Glutamatergic neuron (in vitro differentiated cells): ENCODE data around the gene INO80D. TPM values are rescaled to one million over a fixed set of nuclear protein-coding genes. Genes with fewer than 3 reads are reported as not detected.
"Not testable (repeated sequence)": the region's sequence is repeated elsewhere in the genome, so short reads cannot be mapped to it uniquely, and the experiment has no call there.

Experiments used
- DNase-seq: peaks from one replicate; pipeline ENCODE4 v3.0.0; 2022
- H3K27ac Mint-ChIP-seq: one replicate; pipeline ENCODE4 v1.8.0; 2020; ENCODE audit warnings: mild to moderate bottlenecking, mixed read lengths, inconsistent platforms; ENCODE audit not compliant: unreplicated experiment
- H3K27me3 Mint-ChIP-seq: one replicate; pipeline ENCODE4 v1.8.0; 2020; ENCODE audit warnings: mild to moderate bottlenecking, moderate library complexity, mixed read lengths, inconsistent platforms; ENCODE audit not compliant: unreplicated experiment
- H3K36me3 Mint-ChIP-seq: one replicate; pipeline ENCODE4 v1.8.0; 2020; ENCODE audit warnings: mild to moderate bottlenecking, mixed read lengths, inconsistent platforms; ENCODE audit not compliant: unreplicated experiment
- H3K4me1 Mint-ChIP-seq: one replicate; pipeline ENCODE4 v1.8.0; 2020; ENCODE audit warnings: mild to moderate bottlenecking, low read depth, mixed read lengths, inconsistent platforms; ENCODE audit not compliant: unreplicated experiment
- H3K4me3 Mint-ChIP-seq: one replicate; pipeline ENCODE4 v1.8.0; 2020; ENCODE audit warnings: mild to moderate bottlenecking, mixed read lengths, inconsistent platforms; ENCODE audit not compliant: unreplicated experiment
- H3K9me3 Mint-ChIP-seq: one replicate; pipeline ENCODE4 v1.8.0; 2020; ENCODE audit warnings: mild to moderate bottlenecking, moderate library complexity, mixed read lengths, inconsistent platforms; ENCODE audit not compliant: unreplicated experiment
- CTCF ChIP-seq: fragments of 200-600 bp; sonication (generic); IDR thresholded peaks from one replicate; pipeline ENCODE4 v1.5.0; 2021; ENCODE audit not compliant: partially characterized antibody, unreplicated experiment
- total RNA-seq: library from RNA; stranded (reverse); fragmentation: NEBNext Ultra II Directional; extraction: Animal tissue kit (Norgen Biotek cat#: 25700); gene quantifications from one replicate; pipeline ENCODE4 v1.2.1, GENCODE V29; 2021; ENCODE audit not compliant: unreplicated experiment

The INO80D gene
- total RNA-seq, 1 donor from 2014 or later: 25.0 TPM

DNA sequence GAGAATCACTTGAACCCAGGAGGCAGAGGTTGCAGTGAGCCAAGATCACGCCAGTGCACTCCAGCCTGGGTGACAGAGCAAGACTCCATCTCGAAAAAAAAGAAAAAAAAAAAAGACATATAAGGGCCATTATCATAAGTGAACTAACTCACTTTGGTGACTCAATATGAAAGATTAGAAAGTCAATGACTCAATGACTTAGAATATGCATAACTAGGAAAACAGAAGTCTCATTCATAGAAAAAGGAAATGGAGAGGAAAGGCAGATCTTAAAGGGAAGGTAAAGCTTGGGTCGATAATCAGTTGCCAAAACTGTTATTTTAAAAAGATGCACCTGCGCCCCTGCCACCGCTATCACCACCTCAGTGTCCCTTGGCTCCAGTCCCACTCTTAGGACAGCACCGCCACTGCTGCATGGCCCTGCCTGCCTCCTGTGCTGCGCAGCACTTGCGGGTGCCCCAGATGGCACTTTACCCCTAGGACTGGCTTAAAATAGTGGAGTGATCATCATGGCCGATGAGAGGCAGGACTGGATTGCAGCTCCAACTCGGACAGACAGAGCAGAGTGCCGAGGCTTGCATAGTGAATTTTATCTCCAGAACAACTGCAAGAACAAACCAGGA lies 54.7 kb downstream of the INO80D start:
- H3K4me3 Mint-ChIP-seq: no peak overlapping the region
- TF ChIP-seq CTCF: no peak
- H3K4me1 Mint-ChIP-seq: no peaks in the 10 kb centered on the region
- H3K9me3 Mint-ChIP-seq: peaks cover 6% of the 10 kb centered on the region
- H3K27me3 Mint-ChIP-seq: peaks cover 4% of the 10 kb centered on the region
- H3K36me3 Mint-ChIP-seq: peaks cover 24% of the 10 kb centered on the region
- DNase-seq: no peak
- H3K27ac Mint-ChIP-seq: no peak overlapping the region

DNA sequence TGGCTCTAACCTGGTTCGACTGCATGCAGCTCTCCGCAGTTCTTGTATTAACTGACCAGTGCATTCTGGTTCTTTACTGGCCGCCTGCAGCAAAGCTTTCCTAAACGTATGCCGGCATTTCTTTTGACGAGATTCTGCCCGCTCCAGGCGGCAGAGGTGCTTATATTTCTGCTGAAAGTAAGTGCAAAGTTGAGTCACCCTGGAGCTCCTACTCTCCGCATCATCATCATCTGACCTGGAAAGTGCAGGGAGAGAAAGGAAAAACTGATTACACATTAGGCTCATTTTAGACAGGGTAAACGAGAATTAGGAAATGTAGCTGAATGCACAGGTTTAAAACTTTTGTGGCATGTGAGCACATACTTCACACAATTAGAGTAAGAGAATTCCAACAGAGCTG lies 57.9 kb downstream of the INO80D start:
- no peak for DNase-seq
- Mint-ChIP-seq H3K9me3 (peaks cover 2% of the 10 kb centered on the region), H3K4me1 (no peaks in the 10 kb centered on the region), H3K27ac (no peak overlapping the region), H3K27me3 (peaks cover 4% of the 10 kb centered on the region), H3K4me3 (no peak overlapping the region), H3K36me3 (peaks cover 15% of the 10 kb centered on the region)
- no peak for TF ChIP-seq CTCF

DNA sequence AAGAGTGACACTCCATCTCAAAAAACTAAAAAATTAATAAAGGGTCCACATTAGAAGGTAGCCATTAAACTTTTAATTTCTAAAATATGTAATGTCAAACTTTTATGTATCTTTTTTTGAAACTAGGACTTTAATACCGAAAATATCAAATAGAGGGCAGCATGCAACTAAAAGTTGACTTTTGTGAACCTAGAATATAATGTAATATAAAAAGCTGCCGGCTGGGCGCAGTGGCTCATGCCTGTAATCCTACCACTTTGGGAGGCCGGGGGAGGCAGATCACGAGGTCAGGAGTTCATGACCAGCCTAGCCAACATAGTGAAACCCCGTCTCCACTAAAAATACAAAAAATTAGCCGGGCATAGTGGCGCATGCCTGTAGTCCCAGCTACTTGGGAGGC lies 62.8 kb downstream of the INO80D start:
- no peaks in the 10 kb centered on the region for H3K4me1 Mint-ChIP-seq
- no peak for TF ChIP-seq CTCF
- no peak for DNase-seq
- no peak overlapping the region for H3K27ac Mint-ChIP-seq
- H3K4me3 Mint-ChIP-seq: no peak overlapping the region
- H3K36me3 Mint-ChIP-seq: no peaks in the 10 kb centered on the region
- H3K9me3 Mint-ChIP-seq: no peaks in the 10 kb centered on the region
- peaks cover 2% of the 10 kb centered on the region for H3K27me3 Mint-ChIP-seq

DNA sequence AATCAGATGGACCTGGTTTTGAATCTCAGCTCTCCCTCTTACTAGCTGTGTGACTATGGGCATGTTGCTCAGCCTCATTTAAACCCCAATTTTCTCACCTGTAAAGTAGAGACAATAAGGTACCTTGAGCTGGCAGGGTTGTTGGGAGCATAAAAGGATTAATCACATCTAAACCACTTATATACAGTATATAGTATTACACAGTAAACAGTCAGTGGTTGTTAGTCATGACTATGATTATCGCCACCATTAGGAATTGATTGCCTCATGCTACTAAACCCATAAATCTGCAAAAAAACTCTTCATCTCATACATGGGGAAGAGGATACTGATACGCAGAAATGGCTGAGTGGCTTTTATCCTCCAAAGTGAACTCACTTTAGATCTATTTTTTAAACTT lies 65.8 kb downstream of the INO80D start:
- H3K9me3 Mint-ChIP-seq: peaks cover 6% of the 10 kb centered on the region
- no peak overlapping the region for H3K27ac Mint-ChIP-seq
- H3K27me3 Mint-ChIP-seq: no peaks in the 10 kb centered on the region
- H3K4me1 Mint-ChIP-seq: no peaks in the 10 kb centered on the region
- no peak for TF ChIP-seq CTCF
- DNase-seq: no peak
- H3K4me3 Mint-ChIP-seq: no peak overlapping the region
- H3K36me3 Mint-ChIP-seq: peaks cover 11% of the 10 kb centered on the region

DNA sequence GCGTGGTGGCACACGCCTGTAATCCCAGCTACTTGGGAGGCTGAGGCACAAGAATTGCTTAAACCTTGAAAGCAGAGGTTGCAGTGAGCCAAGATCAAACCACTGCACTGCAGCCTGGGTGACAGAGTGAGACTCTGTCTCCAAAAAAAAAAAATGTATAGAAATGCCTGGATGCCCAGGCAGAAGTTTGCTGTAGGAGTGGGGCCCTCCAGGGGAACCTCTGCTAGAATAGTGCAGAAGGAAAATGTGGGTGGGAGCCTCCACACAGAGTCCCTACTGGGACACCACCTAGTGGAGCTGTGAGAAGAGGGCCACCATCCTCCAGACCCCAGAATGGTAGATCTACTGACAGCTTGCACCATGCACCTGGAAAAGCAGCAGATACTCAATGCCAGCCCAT lies 70.2 kb downstream of the INO80D start:
- H3K36me3 Mint-ChIP-seq: peaks cover 19% of the 10 kb centered on the region
- H3K27me3 Mint-ChIP-seq, H3K27ac Mint-ChIP-seq, H3K4me3 Mint-ChIP-seq, H3K9me3 Mint-ChIP-seq, DNase-seq, H3K4me1 Mint-ChIP-seq: not testable (repeated sequence)
